Measurements from ENCODE around the gene TTC12. TPM values are rescaled to one million over a fixed set of nuclear protein-coding genes. Genes with fewer than 3 reads are reported as not detected.

The TTC12 gene
- total RNA-seq, 1 experiment from 2014 or later = 7.6 TPM

DNA sequence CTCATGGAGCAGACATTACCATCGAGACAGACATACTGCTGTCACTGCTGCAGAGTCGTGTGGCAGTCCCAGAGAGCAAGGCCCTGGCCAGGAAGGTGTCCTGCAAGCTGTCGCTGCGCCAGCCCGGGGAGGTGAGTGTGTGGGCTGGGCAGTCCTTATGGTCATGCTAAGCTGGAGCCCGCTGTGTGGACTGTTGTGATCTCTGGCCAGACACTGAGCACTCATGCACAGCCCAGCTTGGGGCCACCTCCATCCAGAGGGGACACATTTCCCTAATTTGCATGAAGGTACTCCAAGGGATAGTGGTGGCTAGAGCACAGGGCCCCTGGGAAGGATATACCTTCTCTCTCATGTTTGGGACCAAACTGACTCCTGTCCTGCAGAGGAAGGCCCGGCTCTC is 82.8 kb downstream of the TTC12 start:
- Mint-ChIP-seq H3K27me3 (ENCODE audit: low read depth) (no peaks in the 10 kb centered on the region; the same call in none of the 2 replicates), H3K9me3 (no peaks in the 10 kb centered on the region), H3K36me3 (no peaks in the 10 kb centered on the region), H3K27ac (no peak overlapping the region), H3K4me1 (no peaks in the 10 kb centered on the region), H3K4me3 (no peak overlapping the region)
- ChIA-PET CTCF (interaction anchor here (1.2 kb wide), 1 partner anchor 60 kb away, joined by 3 read pairs; no protein-coding TSS in a partner anchor), POLR2A (no interaction called here)
- TF ChIP-seq, protein P1, sequence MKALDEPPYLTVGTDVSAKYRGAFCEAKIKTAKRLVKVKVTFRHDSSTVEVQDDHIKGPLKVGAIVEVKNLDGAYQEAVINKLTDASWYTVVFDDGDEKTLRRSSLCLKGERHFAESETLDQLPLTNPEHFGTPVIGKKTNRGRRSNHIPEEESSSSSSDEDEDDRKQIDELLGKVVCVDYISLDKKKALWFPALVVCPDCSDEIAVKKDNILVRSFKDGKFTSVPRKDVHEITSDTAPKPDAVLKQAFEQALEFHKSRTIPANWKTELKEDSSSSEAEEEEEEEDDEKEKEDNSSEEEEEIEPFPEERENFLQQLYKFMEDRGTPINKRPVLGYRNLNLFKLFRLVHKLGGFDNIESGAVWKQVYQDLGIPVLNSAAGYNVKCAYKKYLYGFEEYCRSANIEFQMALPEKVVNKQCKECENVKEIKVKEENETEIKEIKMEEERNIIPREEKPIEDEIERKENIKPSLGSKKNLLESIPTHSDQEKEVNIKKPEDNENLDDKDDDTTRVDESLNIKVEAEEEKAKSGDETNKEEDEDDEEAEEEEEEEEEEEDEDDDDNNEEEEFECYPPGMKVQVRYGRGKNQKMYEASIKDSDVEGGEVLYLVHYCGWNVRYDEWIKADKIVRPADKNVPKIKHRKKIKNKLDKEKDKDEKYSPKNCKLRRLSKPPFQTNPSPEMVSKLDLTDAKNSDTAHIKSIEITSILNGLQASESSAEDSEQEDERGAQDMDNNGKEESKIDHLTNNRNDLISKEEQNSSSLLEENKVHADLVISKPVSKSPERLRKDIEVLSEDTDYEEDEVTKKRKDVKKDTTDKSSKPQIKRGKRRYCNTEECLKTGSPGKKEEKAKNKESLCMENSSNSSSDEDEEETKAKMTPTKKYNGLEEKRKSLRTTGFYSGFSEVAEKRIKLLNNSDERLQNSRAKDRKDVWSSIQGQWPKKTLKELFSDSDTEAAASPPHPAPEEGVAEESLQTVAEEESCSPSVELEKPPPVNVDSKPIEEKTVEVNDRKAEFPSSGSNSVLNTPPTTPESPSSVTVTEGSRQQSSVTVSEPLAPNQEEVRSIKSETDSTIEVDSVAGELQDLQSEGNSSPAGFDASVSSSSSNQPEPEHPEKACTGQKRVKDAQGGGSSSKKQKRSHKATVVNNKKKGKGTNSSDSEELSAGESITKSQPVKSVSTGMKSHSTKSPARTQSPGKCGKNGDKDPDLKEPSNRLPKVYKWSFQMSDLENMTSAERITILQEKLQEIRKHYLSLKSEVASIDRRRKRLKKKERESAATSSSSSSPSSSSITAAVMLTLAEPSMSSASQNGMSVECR (CRISPR knock-in tag; IDR thresholded peaks at IDR 0.05; ENCODE audit: borderline replicate concordance) = no peak
- TF ChIP-seq ZNF671 (CRISPR knock-in tag; IDR thresholded peaks at IDR 0.05) (no peak), SMAD4 (CRISPR knock-in tag; IDR thresholded peaks at IDR 0.05) (no peak), ZBTB21 (CRISPR knock-in tag; IDR thresholded peaks at IDR 0.05; ENCODE audit: borderline replicate concordance) (no peak), ZNF121 (CRISPR knock-in tag; IDR thresholded peaks at IDR 0.05) (no peak), JAZF1 (CRISPR knock-in tag; IDR thresholded peaks at IDR 0.05) (no peak), PRRX2 (CRISPR knock-in tag; IDR thresholded peaks at IDR 0.05) (no peak), SP1 (CRISPR knock-in tag; conservative IDR thresholded peaks at IDR 0.05) (no peak)
- TF ChIP-seq, protein P2, sequence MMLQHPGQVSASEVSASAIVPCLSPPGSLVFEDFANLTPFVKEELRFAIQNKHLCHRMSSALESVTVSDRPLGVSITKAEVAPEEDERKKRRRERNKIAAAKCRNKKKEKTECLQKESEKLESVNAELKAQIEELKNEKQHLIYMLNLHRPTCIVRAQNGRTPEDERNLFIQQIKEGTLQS (CRISPR knock-in tag; conservative IDR thresholded peaks at IDR 0.05) = no peak
- TF ChIP-seq, protein P3, sequence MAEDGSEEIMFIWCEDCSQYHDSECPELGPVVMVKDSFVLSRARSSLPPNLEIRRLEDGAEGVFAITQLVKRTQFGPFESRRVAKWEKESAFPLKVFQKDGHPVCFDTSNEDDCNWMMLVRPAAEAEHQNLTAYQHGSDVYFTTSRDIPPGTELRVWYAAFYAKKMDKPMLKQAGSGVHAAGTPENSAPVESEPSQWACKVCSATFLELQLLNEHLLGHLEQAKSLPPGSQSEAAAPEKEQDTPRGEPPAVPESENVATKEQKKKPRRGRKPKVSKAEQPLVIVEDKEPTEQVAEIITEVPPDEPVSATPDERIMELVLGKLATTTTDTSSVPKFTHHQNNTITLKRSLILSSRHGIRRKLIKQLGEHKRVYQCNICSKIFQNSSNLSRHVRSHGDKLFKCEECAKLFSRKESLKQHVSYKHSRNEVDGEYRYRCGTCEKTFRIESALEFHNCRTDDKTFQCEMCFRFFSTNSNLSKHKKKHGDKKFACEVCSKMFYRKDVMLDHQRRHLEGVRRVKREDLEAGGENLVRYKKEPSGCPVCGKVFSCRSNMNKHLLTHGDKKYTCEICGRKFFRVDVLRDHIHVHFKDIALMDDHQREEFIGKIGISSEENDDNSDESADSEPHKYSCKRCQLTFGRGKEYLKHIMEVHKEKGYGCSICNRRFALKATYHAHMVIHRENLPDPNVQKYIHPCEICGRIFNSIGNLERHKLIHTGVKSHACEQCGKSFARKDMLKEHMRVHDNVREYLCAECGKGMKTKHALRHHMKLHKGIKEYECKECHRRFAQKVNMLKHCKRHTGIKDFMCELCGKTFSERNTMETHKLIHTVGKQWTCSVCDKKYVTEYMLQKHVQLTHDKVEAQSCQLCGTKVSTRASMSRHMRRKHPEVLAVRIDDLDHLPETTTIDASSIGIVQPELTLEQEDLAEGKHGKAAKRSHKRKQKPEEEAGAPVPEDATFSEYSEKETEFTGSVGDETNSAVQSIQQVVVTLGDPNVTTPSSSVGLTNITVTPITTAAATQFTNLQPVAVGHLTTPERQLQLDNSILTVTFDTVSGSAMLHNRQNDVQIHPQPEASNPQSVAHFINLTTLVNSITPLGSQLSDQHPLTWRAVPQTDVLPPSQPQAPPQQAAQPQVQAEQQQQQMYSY (CRISPR knock-in tag; IDR thresholded peaks at IDR 0.05) = no peak
- ATAC-seq (no peak), DNase-seq (ENCODE audit: low spot score) (no peak)

DNA sequence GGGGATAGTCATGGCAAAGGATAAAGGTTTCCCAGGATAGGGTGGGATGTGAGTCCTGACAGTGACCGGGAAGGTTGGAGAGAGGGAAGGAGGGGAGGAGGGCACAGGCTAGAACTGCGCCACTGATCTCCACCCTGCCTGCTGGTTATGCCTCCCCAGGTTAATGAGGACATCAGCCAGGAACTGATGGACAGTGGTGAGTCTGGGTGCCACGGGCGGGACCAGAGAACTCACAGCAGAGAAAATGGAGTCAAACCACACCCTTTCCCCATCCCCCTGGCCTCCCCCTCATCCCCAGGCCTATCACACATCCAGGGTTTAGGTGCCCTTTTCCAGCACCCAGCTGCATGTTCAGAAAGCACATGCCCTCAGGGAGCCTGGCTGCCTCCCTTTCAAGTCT is 83.4 kb downstream of the TTC12 start:
- no peaks in the 10 kb centered on the region for H3K4me1 Mint-ChIP-seq
- TF ChIP-seq, protein P4, sequence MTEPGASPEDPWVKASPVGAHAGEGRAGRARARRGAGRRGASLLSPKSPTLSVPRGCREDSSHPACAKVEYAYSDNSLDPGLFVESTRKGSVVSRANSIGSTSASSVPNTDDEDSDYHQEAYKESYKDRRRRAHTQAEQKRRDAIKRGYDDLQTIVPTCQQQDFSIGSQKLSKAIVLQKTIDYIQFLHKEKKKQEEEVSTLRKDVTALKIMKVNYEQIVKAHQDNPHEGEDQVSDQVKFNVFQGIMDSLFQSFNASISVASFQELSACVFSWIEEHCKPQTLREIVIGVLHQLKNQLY (CRISPR knock-in tag; IDR thresholded peaks at IDR 0.05) = no peak
- TF ChIP-seq, protein P5, sequence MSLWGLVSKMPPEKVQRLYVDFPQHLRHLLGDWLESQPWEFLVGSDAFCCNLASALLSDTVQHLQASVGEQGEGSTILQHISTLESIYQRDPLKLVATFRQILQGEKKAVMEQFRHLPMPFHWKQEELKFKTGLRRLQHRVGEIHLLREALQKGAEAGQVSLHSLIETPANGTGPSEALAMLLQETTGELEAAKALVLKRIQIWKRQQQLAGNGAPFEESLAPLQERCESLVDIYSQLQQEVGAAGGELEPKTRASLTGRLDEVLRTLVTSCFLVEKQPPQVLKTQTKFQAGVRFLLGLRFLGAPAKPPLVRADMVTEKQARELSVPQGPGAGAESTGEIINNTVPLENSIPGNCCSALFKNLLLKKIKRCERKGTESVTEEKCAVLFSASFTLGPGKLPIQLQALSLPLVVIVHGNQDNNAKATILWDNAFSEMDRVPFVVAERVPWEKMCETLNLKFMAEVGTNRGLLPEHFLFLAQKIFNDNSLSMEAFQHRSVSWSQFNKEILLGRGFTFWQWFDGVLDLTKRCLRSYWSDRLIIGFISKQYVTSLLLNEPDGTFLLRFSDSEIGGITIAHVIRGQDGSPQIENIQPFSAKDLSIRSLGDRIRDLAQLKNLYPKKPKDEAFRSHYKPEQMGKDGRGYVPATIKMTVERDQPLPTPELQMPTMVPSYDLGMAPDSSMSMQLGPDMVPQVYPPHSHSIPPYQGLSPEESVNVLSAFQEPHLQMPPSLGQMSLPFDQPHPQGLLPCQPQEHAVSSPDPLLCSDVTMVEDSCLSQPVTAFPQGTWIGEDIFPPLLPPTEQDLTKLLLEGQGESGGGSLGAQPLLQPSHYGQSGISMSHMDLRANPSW (CRISPR knock-in tag; conservative IDR thresholded peaks at IDR 0.05; ENCODE audit: low read depth) = no peak
- TF ChIP-seq KAT7 (CRISPR knock-in tag; IDR thresholded peaks at IDR 0.05; ENCODE audit: borderline replicate concordance) = no peak
- TF ChIP-seq ATF1 (CRISPR knock-in tag; IDR thresholded peaks at IDR 0.05) = no peak
- TF ChIP-seq FOXK1 (CRISPR knock-in tag; IDR thresholded peaks at IDR 0.05) = no peak
- TF ChIP-seq, protein P6, sequence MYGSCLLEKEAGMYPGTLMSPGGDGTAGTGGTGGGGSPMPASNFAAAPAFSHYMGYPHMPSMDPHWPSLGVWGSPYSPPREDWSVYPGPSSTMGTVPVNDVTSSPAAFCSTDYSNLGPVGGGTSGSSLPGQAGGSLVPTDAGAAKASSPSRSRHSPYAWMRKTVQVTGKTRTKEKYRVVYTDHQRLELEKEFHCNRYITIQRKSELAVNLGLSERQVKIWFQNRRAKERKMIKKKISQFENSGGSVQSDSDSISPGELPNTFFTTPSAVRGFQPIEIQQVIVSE (CRISPR knock-in tag; IDR thresholded peaks at IDR 0.05; ENCODE audit: borderline replicate concordance) = no peak
- TF ChIP-seq, protein P7, sequence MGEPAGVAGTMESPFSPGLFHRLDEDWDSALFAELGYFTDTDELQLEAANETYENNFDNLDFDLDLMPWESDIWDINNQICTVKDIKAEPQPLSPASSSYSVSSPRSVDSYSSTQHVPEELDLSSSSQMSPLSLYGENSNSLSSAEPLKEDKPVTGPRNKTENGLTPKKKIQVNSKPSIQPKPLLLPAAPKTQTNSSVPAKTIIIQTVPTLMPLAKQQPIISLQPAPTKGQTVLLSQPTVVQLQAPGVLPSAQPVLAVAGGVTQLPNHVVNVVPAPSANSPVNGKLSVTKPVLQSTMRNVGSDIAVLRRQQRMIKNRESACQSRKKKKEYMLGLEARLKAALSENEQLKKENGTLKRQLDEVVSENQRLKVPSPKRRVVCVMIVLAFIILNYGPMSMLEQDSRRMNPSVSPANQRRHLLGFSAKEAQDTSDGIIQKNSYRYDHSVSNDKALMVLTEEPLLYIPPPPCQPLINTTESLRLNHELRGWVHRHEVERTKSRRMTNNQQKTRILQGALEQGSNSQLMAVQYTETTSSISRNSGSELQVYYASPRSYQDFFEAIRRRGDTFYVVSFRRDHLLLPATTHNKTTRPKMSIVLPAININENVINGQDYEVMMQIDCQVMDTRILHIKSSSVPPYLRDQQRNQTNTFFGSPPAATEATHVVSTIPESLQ (CRISPR knock-in tag; IDR thresholded peaks at IDR 0.05) = no peak
- no peaks in the 10 kb centered on the region; the same call in none of the 2 replicates for H3K27me3 Mint-ChIP-seq (ENCODE audit: low read depth)
- CTCF ChIA-PET = interaction anchor here (1.0 to 1.2 kb wide), 2 partner anchors 10 to 60 kb away, joined by 3 read pairs; partner anchors contain the start of gene ANKK1
- DNase-seq (ENCODE audit: low spot score) = no peak
- H3K36me3 Mint-ChIP-seq = no peaks in the 10 kb centered on the region
- H3K4me3 Mint-ChIP-seq = no peak overlapping the region
- no peak overlapping the region for H3K27ac Mint-ChIP-seq
- no peak for ATAC-seq
- POLR2A ChIA-PET = no interaction called here
- H3K9me3 Mint-ChIP-seq = no peaks in the 10 kb centered on the region
